ENCODE measurements around the gene POLRMT. TPM values are rescaled to one million over a fixed set of nuclear protein-coding genes. Genes with fewer than 3 reads are reported as not detected.
A peak's percentile ranks its signal among the peaks of the same experiment; 100 is the strongest.
"Not testable (repeated sequence)": the region's sequence is repeated elsewhere in the genome, so short reads cannot be mapped to it uniquely, and the experiment has no call there.

POLRMT gene
- polyA plus RNA-seq, 10 donors, result 27.3 to 38.4 (median 31.1) TPM

DNA sequence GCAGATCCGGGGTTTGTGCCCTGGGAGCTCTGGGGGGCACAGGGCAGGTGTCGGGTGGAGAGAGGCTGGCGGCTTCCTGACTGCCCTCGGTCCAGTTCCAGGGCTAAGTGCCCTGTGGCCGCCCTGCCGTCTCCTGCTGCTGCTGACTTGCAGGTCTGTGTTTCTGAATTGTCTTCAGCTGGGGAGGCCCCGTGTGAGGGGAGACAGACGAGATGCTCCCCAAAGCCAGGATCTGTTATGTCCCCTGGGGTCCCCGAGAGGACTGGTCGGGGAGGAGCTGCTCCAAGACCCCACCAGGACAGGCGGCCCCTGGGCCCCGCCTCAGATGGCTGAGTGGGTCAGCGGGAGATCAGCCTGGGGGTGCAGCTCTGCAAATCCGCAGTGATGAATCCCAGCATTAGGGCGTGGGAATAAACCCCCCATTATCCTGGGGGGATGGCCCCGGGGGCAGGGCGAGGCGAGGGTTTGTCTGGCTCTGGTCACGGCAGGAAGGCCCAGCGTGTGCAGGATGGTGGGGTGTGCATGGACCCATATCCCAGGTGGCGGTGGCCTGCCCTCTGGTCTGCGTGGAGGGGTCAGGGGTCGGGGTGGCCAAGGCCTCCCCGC, 39.0 kb downstream of the POLRMT start:
- DNase-seq, result no peak

DNA sequence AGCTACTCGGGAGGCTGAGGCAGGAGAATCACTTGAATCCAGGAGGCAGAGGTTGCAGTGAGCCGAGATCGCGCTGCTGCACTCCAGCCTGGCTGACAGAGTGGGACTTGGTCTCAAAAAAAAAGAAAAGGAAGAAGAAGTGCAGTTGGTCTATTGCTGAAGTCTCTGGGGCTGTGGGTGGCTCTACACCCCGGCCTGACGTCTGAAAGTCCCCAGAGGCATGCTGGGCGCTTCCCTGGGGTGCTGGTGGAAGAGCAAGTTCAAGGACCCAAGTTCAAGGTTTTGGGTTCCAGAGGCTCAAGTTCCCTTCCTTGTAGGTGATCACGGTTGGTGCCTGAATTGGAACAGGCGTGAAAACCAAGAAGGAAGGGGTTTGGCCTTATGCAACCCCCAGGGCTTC, 39.8 kb downstream of the POLRMT start:
- no peak for DNase-seq

- DNase-seq, result no peak
Observed at GRCh38 chr19:593055-593454, 40.3 kb downstream of the POLRMT start.

- DNase-seq, result no peak
Observed at GRCh38 chr19:592101-592500, 41.2 kb downstream of the POLRMT start.

- DNase-seq, result peak in 2 of 3 donors; percentile 46 to 74
Observed at GRCh38 chr19:591099-591958, 42.0 kb downstream of the POLRMT start.

GRCh38 chr19:590750-591098, 42.6 kb downstream of the POLRMT start:
- DNase-seq, result no peak

- peak in 1 of 3 donors; percentile 52 for DNase-seq
Observed at GRCh38 chr19:590396-590745, 43.0 kb downstream of the POLRMT start.

GRCh38 chr19:589693-590395, 43.5 kb downstream of the POLRMT start, which contains the start of gene HCN2:
Gene HCN2, plus strand, starts transcription at chr19:589881. Its CDS starts 65 bp downstream, at chr19:589946.
- DNase-seq, result no peak

- DNase-seq, result no peak
Observed at GRCh38 chr19:588741-589692, 44.3 kb downstream of the POLRMT start.

GRCh38 chr19:588093-588740, 45.1 kb downstream of the POLRMT start:
- peak in 2 of 3 donors; percentile 35 to 62 for DNase-seq

GRCh38 chr19:585551-586110, 47.7 kb downstream of the POLRMT start:
- DNase-seq, result no peak

GRCh38 chr19:585146-585545, 48.2 kb downstream of the POLRMT start:
- not testable (repeated sequence) for DNase-seq

DNA sequence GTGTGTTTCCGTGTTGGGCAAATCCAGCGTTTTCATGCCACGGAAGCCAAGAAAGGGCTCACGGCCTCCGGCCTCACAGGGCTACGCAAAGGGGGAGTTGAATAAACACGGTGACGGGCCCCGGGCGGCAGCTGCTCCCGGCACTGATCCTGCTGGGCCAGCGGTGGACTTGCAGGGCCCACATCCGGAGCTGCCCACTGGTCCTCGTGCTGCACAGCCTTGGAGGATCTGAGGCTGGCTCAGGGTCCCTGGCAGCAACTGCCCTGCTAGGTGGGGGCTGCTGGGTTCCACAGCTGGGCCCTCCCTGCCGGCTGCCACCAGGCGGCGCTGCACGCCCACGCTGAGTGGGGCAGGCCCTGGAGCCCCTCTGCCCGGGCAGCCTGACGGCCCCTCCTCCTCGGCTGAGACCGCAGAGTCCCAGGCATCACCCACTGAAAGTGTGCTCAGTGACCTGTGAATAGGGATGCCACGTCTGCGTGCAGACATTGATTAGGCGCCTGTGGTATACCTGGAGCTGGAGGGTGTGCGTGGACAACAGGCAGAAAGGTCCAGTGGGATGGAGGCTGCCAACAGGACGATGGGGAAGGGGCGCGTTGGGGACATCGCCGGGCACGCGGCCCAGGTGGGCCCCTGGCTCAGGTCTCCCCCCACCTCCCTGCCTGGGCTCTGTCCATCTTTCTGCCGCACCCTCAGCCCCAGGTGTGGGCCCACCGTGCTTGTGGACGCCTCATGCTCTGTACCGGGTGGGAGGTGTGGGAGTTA, 48.9 kb downstream of the POLRMT start:
- peak in 2 of 3 donors; percentile 42 to 64 for DNase-seq

DNA sequence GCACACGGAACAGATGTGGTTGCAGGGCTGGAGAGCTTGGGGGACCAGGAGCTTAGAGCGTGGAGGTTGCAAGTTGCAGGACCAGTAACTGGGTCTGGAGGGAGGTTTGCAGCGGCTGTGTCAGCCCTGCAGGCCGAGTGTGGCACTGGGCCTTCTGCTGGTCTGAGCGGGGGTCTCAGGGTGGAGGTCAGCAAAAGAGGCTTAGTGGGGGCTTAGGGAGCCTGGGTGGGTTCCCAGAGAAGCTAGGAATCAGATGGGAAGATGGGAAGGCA, 49.4 kb downstream of the POLRMT start:
- no peak for DNase-seq

- no peak for DNase-seq
Observed at GRCh38 chr19:583198-583967, 50.0 kb downstream of the POLRMT start.

DNA sequence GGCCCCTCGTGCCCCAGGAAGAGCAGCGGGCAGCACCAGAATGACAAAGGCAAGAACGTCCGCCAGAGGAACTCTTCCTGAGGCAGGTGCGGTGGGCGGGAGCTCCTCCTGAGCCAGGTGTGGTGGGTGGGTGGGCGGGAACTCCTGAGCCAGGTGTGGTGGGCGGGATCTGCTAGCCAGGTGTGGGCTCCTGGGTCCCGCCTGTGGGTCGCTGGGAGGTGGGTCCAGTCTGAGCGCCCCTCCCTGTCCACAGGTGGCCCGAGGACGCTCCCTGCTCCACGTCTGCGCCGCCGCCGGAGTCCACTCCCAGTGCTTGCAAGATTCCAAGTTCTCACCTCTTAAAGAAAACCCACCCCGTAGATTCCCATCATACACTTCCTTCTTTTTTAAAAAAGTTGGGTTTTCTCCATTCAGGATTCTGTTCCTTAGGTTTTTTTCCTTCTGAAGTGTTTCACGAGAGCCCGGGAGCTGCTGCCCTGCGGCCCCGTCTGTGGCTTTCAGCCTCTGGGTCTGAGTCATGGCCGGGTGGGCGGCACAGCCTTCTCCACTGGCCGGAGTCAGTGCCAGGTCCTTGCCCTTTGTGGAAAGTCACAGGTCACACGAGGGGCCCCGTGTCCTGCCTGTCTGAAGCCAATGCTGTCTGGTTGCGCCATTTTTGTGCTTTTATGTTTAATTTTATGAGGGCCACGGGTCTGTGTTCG, 50.7 kb downstream of the POLRMT start:
- no peak for DNase-seq

- DNase-seq, result no peak
Observed at GRCh38 chr19:581399-582111, 51.8 kb downstream of the POLRMT start.

DNA sequence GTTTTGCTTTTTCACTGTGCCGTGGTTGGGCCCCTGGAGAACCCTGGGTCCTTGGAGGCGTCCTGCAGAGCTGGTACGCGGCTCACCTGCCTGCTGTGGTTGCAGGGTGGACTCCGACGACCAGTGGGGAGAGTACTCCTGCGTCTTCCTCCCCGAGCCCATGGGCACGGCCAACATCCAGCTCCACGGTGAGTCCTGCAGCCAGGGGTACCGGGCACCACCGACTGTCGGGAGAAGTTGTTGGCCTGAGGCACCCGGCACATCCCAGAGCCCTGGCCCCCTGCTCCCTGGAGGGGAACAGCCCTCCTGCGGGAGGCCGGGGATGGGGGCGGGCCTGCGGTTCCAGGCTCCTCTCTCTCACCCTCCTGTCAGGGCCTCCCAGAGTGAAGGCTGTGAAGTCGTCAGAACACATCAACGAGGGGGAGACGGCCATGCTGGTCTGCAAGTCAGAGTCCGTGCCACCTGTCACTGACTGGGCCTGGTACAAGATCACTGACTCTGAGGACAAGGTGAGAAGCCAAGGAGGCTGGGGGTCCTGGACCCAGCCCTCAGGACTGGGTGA, 53.0 kb downstream of the POLRMT start:
- DNase-seq, result no peak
